SK-N-SH (cell line): ENCODE results near the gene RFX7. TPM values are rescaled to one million over a fixed set of nuclear protein-coding genes. Genes with fewer than 3 reads are reported as not detected.
"Not testable (repeated sequence)": the region's sequence is repeated elsewhere in the genome, so short reads cannot be mapped to it uniquely, and the experiment has no call there.

Source experiments
- CTCF ChIA-PET: fragments of 300-600, 350-600 bp; formaldehyde crosslinking; extraction: SDS; loops from one replicate; lab custom pipeline; 2021; lab: Yijun Ruan, JAX
- POLR2A ChIA-PET: fragments of 350-600 bp; sonication (Branson Sonifier 250); formaldehyde crosslinking; extraction: SDS; loops from one replicate; lab custom pipeline; 2020; ENCODE audit warnings: antibody characterized with exemption, inconsistent platforms; lab: Yijun Ruan, JAX
- DNase-seq: peaks from one replicate; pipeline ENCODE4 v3.0.0; 2012
- H2AFZ ChIP-seq: fragments of 200-600 bp; sonication (generic); 2 replicates; pipeline ENCODE4 v1.8.1; 2016; ENCODE audit warnings: antibody characterized with exemption, mild to moderate bottlenecking, low read depth
- H3F3A ChIP-seq: fragments of 200-600 bp; sonication (generic); replicated peaks from 2 replicates; pipeline ENCODE3; 2016; ENCODE audit warnings: antibody characterized with exemption, mild to moderate bottlenecking; ENCODE audit not compliant: insufficient read depth
- H3K27ac ChIP-seq, 2 experiments: fragments of 200-500 bp in 1 of 2; fragments of 200-600 bp in 1 of 2; sonication (Bioruptor generic) in 1 of 2; sonication (generic), shearing (Covaris generic) in 1 of 2; 2 replicates each; pipeline versions ENCODE4 v1.5.1 to v1.6.1; 2014 to 2016; ENCODE audit warnings: low read depth in 2 of 2, inconsistent platforms in 1 of 2, low read length in 1 of 2, mild to moderate bottlenecking in 1 of 2, mixed read lengths in 1 of 2
- H3K27me3 ChIP-seq: fragments of 200-600 bp; sonication (generic), shearing (Covaris generic); 2 replicates; pipeline ENCODE4 v1.6.1; 2016; ENCODE audit warnings: mixed run types; ENCODE audit not compliant: insufficient read depth
- H3K36me3 ChIP-seq, 2 experiments: fragments of 200-500 bp in 1 of 2; fragments of 200-600 bp in 1 of 2; sonication (Bioruptor generic) in 1 of 2; sonication (generic) in 1 of 2; replicated peaks in 1 of 2; 2 replicates each; pipeline versions ENCODE3 to v1.5.1; 2014 to 2016; ENCODE audit warnings: low read length in 1 of 2, mild to moderate bottlenecking in 1 of 2; ENCODE audit not compliant: insufficient read depth in 2 of 2, control insufficient read depth in 1 of 2
- H3K4me1 ChIP-seq, 2 experiments: fragments of 200-500 bp in 1 of 2; fragments of 200-600 bp in 1 of 2; sonication (Bioruptor generic) in 1 of 2; sonication (generic), shearing (Covaris generic) in 1 of 2; 2 replicates each; pipeline versions ENCODE4 v1.5.1 to v1.6.1; 2014 to 2016; ENCODE audit warnings: low read depth in 1 of 2, low read length in 1 of 2, mixed run types in 1 of 2; ENCODE audit not compliant: insufficient read depth in 2 of 2, control insufficient read depth in 1 of 2
- H3K4me2 ChIP-seq: fragments of 200-600 bp; sonication (generic), shearing (Covaris generic); 2 replicates; pipeline ENCODE4 v1.6.1; 2017; ENCODE audit warnings: mixed run types
- H3K4me3 ChIP-seq, 2 experiments: fragments of 200-500 bp in 1 of 2; fragments of 200-600 bp in 1 of 2; sonication (Bioruptor generic) in 1 of 2; sonication (generic), shearing (Covaris generic) in 1 of 2; 2 replicates each; pipeline versions ENCODE4 v1.5.1 to v1.8.1; 2014 to 2016; ENCODE audit warnings: low read depth in 2 of 2, inconsistent platforms in 1 of 2, low read length in 1 of 2, mild to moderate bottlenecking in 1 of 2, mixed read lengths in 1 of 2, moderate library complexity in 1 of 2
- H3K79me2 ChIP-seq: fragments of 200-600 bp; sonication (generic); 2 replicates; pipeline ENCODE4 v1.8.1; 2017; ENCODE audit warnings: mild to moderate bottlenecking; ENCODE audit not compliant: insufficient read depth
- H3K9ac ChIP-seq: fragments of 200-600 bp; sonication (generic); 2 replicates; pipeline ENCODE4 v1.6.1; 2017; ENCODE audit warnings: mixed run types
- H3K9me2 ChIP-seq: fragments of 200-600 bp; sonication (generic); 2 replicates; pipeline ENCODE4 v1.6.1; 2017; ENCODE audit warnings: mixed run types
- H3K9me3 ChIP-seq: fragments of 200-600 bp; sonication (generic); 2 replicates; pipeline ENCODE4 v1.6.1; 2017; ENCODE audit warnings: mixed run types, mild to moderate bottlenecking, moderate library complexity
- H4K20me1 ChIP-seq: fragments of 200-600 bp; sonication (generic); 2 replicates; pipeline ENCODE4 v1.6.1; 2017; ENCODE audit warnings: mild to moderate bottlenecking, mixed run types; ENCODE audit not compliant: insufficient read depth
- ELF1 ChIP-seq: IDR thresholded peaks from 2 replicates; pipeline ENCODE4 v1.4.0; 2012
- EZH2phosphoT487 ChIP-seq: fragments of 200-600 bp; sonication (generic); IDR thresholded peaks from 2 replicates; pipeline ENCODE4 v1.6.1; 2017; ENCODE audit warnings: low read depth, mixed run types, mild to moderate bottlenecking, antibody characterized with exemption, moderate library complexity, borderline replicate concordance
- FOXJ3 ChIP-seq: sonication (generic); formaldehyde crosslinking; IDR thresholded peaks from 2 replicates; pipeline ENCODE4 v1.5.1; 2020; ENCODE audit warnings: mild to moderate bottlenecking, missing genetic modification reagents
- JUND ChIP-seq: IDR thresholded peaks from 2 replicates; pipeline ENCODE4 v1.4.0; 2012
- POLR2AphosphoS5 ChIP-seq: IDR thresholded peaks from 2 replicates; pipeline ENCODE4 v1.6.1; 2012; ENCODE audit warnings: low read depth, low read length
- RCOR1 ChIP-seq: fragments of 150-350 bp; IDR thresholded peaks from 2 replicates; pipeline ENCODE4 v1.6.1; 2017; ENCODE audit warnings: antibody characterized with exemption, low read length
- SIN3A ChIP-seq: IDR thresholded peaks from 2 replicates; pipeline ENCODE4 v1.6.1; 2012; ENCODE audit warnings: low read depth, mild to moderate bottlenecking, low read length, moderate library complexity, borderline replicate concordance
- SMC3 ChIP-seq: IDR thresholded peaks from 2 replicates; pipeline ENCODE4 v1.6.1; 2012; ENCODE audit warnings: low read depth, low read length, improper control_type of control experiment
- TCF12 ChIP-seq: IDR thresholded peaks from 2 replicates; pipeline ENCODE4 v1.4.0; 2012
- YY1 ChIP-seq: IDR thresholded peaks from 2 replicates; pipeline ENCODE4 v1.4.0; 2012; ENCODE audit warnings: low read depth, mild to moderate bottlenecking
- WGBS: methylation state at CpG from one replicate; pipeline ENCODE4 v1.1.6; 2017; ENCODE audit warnings: low lambda C conversion rate; 5-methylcytosine and 5-hydroxymethylcytosine counted together
- polyA plus RNA-seq, 3 experiments: library from polyadenylated mRNA; depleted of rRNA; stranded (reverse); fragments of >200 nt; gene quantifications; 2 replicates each; pipeline ENCODE4 v1.2.3, GENCODE V29; 2012
- TF ChIP-seq, protein P1 (sequence below): fragments of 150-350 bp; IDR thresholded peaks from 2 replicates; pipeline ENCODE4 v1.6.1; 2016; ENCODE audit warnings: mild to moderate bottlenecking, low read depth, low read length
- TF ChIP-seq, protein P2 (sequence below): IDR thresholded peaks from 2 replicates; pipeline ENCODE4 v1.4.0; 2012; ENCODE audit warnings: low read depth, borderline replicate concordance
- TF ChIP-seq, protein P3 (sequence below): IDR thresholded peaks from 2 replicates; pipeline ENCODE4 v1.4.0; 2012; ENCODE audit warnings: low read depth
- TF ChIP-seq, protein P4 (sequence below): fragments of 150-350 bp; IDR thresholded peaks from 2 replicates; pipeline ENCODE4 v1.6.1; 2017; ENCODE audit warnings: antibody characterized with exemption, low read length, low read depth, borderline replicate concordance

The RFX7 gene
- polyA plus RNA-seq, 1 of the 3 experiments (the other 2 are of a cell fraction): 2.7 TPM

- ChIA-PET CTCF (no interaction called here), POLR2A (no interaction called here)
- Histone ChIP-seq H3F3A (no peaks in the 10 kb centered on the region), H3K27ac (no peak overlapping the region), H3K4me1 (no peaks in the 10 kb centered on the region; a peak in 2 of 4 replicates), H3K4me3 (no peak overlapping the region), H3K79me2 (peaks cover 100% of the 10 kb centered on the region), H3K9ac (no peak overlapping the region), H3K9me2 (no peaks in the 10 kb centered on the region), H2AFZ (no peak overlapping the region), H3K9me3 (peaks cover 8% of the 10 kb centered on the region; the same call in 1 of the 2 replicates), H3K4me2 (no peak overlapping the region), H3K36me3 (peaks cover 7 to 11% of the 10 kb centered on the region in 2 experiments), H4K20me1 (no peaks in the 10 kb centered on the region; the same call in 1 of the 2 replicates), H3K27me3 (no peaks in the 10 kb centered on the region)
- DNase-seq: no peak
- TF ChIP-seq, protein P1, sequence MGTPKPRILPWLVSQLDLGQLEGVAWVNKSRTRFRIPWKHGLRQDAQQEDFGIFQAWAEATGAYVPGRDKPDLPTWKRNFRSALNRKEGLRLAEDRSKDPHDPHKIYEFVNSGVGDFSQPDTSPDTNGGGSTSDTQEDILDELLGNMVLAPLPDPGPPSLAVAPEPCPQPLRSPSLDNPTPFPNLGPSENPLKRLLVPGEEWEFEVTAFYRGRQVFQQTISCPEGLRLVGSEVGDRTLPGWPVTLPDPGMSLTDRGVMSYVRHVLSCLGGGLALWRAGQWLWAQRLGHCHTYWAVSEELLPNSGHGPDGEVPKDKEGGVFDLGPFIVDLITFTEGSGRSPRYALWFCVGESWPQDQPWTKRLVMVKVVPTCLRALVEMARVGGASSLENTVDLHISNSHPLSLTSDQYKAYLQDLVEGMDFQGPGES: no peak
- TF ChIP-seq SIN3A: no peak
- TF ChIP-seq FOXJ3 (CRISPR knock-in tag): no peak
- no peak for TF ChIP-seq POLR2AphosphoS5
- TF ChIP-seq, protein P2, sequence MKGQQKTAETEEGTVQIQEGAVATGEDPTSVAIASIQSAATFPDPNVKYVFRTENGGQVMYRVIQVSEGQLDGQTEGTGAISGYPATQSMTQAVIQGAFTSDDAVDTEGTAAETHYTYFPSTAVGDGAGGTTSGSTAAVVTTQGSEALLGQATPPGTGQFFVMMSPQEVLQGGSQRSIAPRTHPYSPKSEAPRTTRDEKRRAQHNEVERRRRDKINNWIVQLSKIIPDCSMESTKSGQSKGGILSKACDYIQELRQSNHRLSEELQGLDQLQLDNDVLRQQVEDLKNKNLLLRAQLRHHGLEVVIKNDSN: no peak
- no peak for TF ChIP-seq YY1
- TF ChIP-seq ELF1: no peak
- no peak for TF ChIP-seq TCF12
- TF ChIP-seq, protein P3, sequence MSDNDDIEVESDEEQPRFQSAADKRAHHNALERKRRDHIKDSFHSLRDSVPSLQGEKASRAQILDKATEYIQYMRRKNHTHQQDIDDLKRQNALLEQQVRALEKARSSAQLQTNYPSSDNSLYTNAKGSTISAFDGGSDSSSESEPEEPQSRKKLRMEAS: no peak
Measured at GRCh38 chr15:56207092-56207491, 36.6 kb downstream of the RFX7 start.

- Histone ChIP-seq H3K27ac (peak overlapping the region; percentile 25 to 78), H3K4me3 (no peak overlapping the region), H3K4me2 (peak overlapping the region; percentile 11; the same call in 1 of the 2 replicates), H3K79me2 (peaks cover 100% of the 10 kb centered on the region), H3K4me1 (no peaks in the 10 kb centered on the region; a peak in 2 of 4 replicates), H3K27me3 (no peaks in the 10 kb centered on the region), H4K20me1 (no peaks in the 10 kb centered on the region; the same call in 1 of the 2 replicates), H3K9me2 (no peaks in the 10 kb centered on the region), H3K9me3 (no peaks in the 10 kb centered on the region), H3F3A (no peaks in the 10 kb centered on the region), H2AFZ (no peak overlapping the region), H3K9ac (no peak overlapping the region), H3K36me3 (peaks cover 0 to 9% of the 10 kb centered on the region in 2 experiments)
- POLR2A ChIA-PET: no interaction called here
- CTCF ChIA-PET: no interaction called here
- no peak for DNase-seq
- TF ChIP-seq, protein P4, sequence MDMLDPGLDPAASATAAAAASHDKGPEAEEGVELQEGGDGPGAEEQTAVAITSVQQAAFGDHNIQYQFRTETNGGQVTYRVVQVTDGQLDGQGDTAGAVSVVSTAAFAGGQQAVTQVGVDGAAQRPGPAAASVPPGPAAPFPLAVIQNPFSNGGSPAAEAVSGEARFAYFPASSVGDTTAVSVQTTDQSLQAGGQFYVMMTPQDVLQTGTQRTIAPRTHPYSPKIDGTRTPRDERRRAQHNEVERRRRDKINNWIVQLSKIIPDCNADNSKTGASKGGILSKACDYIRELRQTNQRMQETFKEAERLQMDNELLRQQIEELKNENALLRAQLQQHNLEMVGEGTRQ: no peak
- TF ChIP-seq TCF12: no peak
- TF ChIP-seq EZH2phosphoT487: no peak
- TF ChIP-seq RCOR1: no peak
- TF ChIP-seq, protein P3: no peak
- TF ChIP-seq JUND: no peak
- no peak for TF ChIP-seq SMC3
Measured at GRCh38 chr15:56205061-56205876, 38.4 kb downstream of the RFX7 start.

GRCh38 chr15:56203312-56203922 is 40.3 kb downstream of the RFX7 start:
- H3K9me2 ChIP-seq, H3K4me1 ChIP-seq, H3K36me3 ChIP-seq, H3F3A ChIP-seq, H3K27ac ChIP-seq, H3K9ac ChIP-seq, DNase-seq, H3K4me2 ChIP-seq, POLR2A ChIA-PET, CTCF ChIA-PET, H3K4me3 ChIP-seq, H4K20me1 ChIP-seq, H3K9me3 ChIP-seq, H2AFZ ChIP-seq, H3K27me3 ChIP-seq: not testable (repeated sequence)
- peaks cover 100% of the 10 kb centered on the region for H3K79me2 ChIP-seq
- 97% methylated on average over 4 of the region's 4 CpGs for WGBS
